Measurements from ENCODE around the gene MGAT4B. TPM values are rescaled to one million over a fixed set of nuclear protein-coding genes. Genes with fewer than 3 reads are reported as not detected.

MGAT4B gene
- total RNA-seq, 1 experiment from 2014 or later, result 148 TPM

- CTCF ChIA-PET, result no interaction called here
- Histone ChIP-seq H3K4me2 (ENCODE audit: low read length) (no peak overlapping the region), H3K9me2 (ENCODE audit: insufficient read depth) (no peaks in the 10 kb centered on the region), H3K4me3 (replicated peaks in 1 of 2; ENCODE audit: low read depth in 1 of 2, low read length in 2 of 2) (no peak overlapping the region), H2AFZ (ENCODE audit: low read depth, low read length, poor library complexity, severe bottlenecking) (no peak overlapping the region), H3K4me1 (ENCODE audit: control insufficient read depth in 1 of 2, insufficient read depth in 2 of 2, low read length in 2 of 2) (peaks cover 11 to 32% of the 10 kb centered on the region in 2 experiments), H3K27me3 (ENCODE audit: insufficient read depth, low read length) (no peaks in the 10 kb centered on the region), H3K9me3 (ENCODE audit: control insufficient read depth in 1 of 2, insufficient read depth in 1 of 2, low read depth in 1 of 2, low read length in 2 of 2) (no peaks in the 10 kb centered on the region), H3K27ac (ENCODE audit: low read depth, low read length) (no peak overlapping the region), H3K36me3 (ENCODE audit: control insufficient read depth in 1 of 2, insufficient read depth in 2 of 2, low read length in 2 of 2) (peaks cover 17 to 19% of the 10 kb centered on the region in 2 experiments; a peak in 3 of 4 replicates), H4K20me1 (ENCODE audit: insufficient read depth) (peaks cover 9% of the 10 kb centered on the region; the same call in 1 of the 2 replicates), H3K9ac (ENCODE audit: low read length) (no peak overlapping the region), H3K79me2 (ENCODE audit: insufficient read depth, low read length) (peaks cover 68% of the 10 kb centered on the region)
- intact Hi-C loops (cut with micrococcal nuclease), result loop anchor here (10.0 kb wide), 1 partner anchor 219 kb away; no protein-coding TSS in a partner anchor
- ATAC-seq (no peak), DNase-seq (ENCODE audit: low read depth, low spot score) (no peak)
- RAD21 ChIA-PET (ENCODE audit: low non-redundant PET in 1 of 2, low total read pairs in 2 of 2, uncharacterized antibody in 2 of 2, unreplicated experiment in 2 of 2), result no interaction called here
- TF ChIP-seq SRF (IDR thresholded peaks at IDR 0.05; ENCODE audit: low read depth) (no peak), EGR1 (IDR thresholded peaks at IDR 0.05; ENCODE audit: low read depth) (no peak), ZBTB33 (IDR thresholded peaks at IDR 0.05; ENCODE audit: extremely low read depth, insufficient replicate concordance, low read length) (no peak), ZNF274 (IDR thresholded peaks at IDR 0.05; ENCODE audit: low read depth, low read length) (no peak)
- BruUV-seq (replicated peaks), result no TSS peak
- POLR2A ChIA-PET, result no interaction called here
These were observed 41.3 kb downstream of the MGAT4B start for GRCh38 chr5:179765400-179765799.

- no peak for ATAC-seq
- no peaks in the 10 kb centered on the region for H3K9me3 ChIP-seq (ENCODE audit: control insufficient read depth in 1 of 2, insufficient read depth in 1 of 2, low read depth in 1 of 2, low read length in 2 of 2)
- H3K27ac ChIP-seq (ENCODE audit: low read depth, low read length), result no peak overlapping the region
- RAD21 ChIA-PET (ENCODE audit: low non-redundant PET in 1 of 2, low total read pairs in 2 of 2, uncharacterized antibody in 2 of 2, unreplicated experiment in 2 of 2), result no interaction called here
- DNase-seq (ENCODE audit: low read depth, low spot score), result no peak
- no peak overlapping the region for H3K4me3 ChIP-seq (replicated peaks in 1 of 2; ENCODE audit: low read depth in 1 of 2, low read length in 2 of 2)
- intact Hi-C loops (cut with micrococcal nuclease), result loop anchor here (10.0 kb wide), 1 partner anchor 221 kb away; no protein-coding TSS in a partner anchor
- no peak overlapping the region for H3K4me2 ChIP-seq (ENCODE audit: low read length)
- H3K9me2 ChIP-seq (ENCODE audit: insufficient read depth), result no peaks in the 10 kb centered on the region
- BruUV-seq (replicated peaks), result no TSS peak
- H4K20me1 ChIP-seq (ENCODE audit: insufficient read depth), result peaks cover 9% of the 10 kb centered on the region; the same call in 1 of the 2 replicates
- no peak overlapping the region for H2AFZ ChIP-seq (ENCODE audit: low read depth, low read length, poor library complexity, severe bottlenecking)
- POLR2A ChIA-PET, result no interaction called here
- H3K36me3 ChIP-seq (ENCODE audit: control insufficient read depth in 1 of 2, insufficient read depth in 2 of 2, low read length in 2 of 2), result peaks cover 16 to 17% of the 10 kb centered on the region in 2 experiments; a peak in 3 of 4 replicates
- peaks cover 11 to 45% of the 10 kb centered on the region in 2 experiments for H3K4me1 ChIP-seq (ENCODE audit: control insufficient read depth in 1 of 2, insufficient read depth in 2 of 2, low read length in 2 of 2)
- peaks cover 81% of the 10 kb centered on the region for H3K79me2 ChIP-seq (ENCODE audit: insufficient read depth, low read length)
- CTCF ChIA-PET, result interaction anchor here (1.5 to 1.7 kb wide), 2 partner anchors 8 to 16 kb away, joined by 3 to 6 read pairs; no protein-coding TSS in a partner anchor
- H3K9ac ChIP-seq (ENCODE audit: low read length), result no peak overlapping the region
- H3K27me3 ChIP-seq (ENCODE audit: insufficient read depth, low read length), result no peaks in the 10 kb centered on the region
- TF ChIP-seq YY1 (IDR thresholded peaks at IDR 0.05; ENCODE audit: extremely low read depth, insufficient replicate concordance, low read depth, low read length) (no peak), MAX (IDR thresholded peaks at IDR 0.05) (no peak), CEBPB (IDR thresholded peaks at IDR 0.05; ENCODE audit: low read depth) (no peak), ZFX (IDR thresholded peaks at IDR 0.05) (no peak), RAD21 (IDR thresholded peaks at IDR 0.05; ENCODE audit: low read depth) (no peak), CTCF (IDR thresholded peaks at IDR 0.05 in 2 of 3, conservative IDR thresholded peaks at IDR 0.05 in 1 of 3; ENCODE audit: borderline replicate concordance in 1 of 3, insufficient read depth in 1 of 3, low read depth in 2 of 3, low read length in 2 of 3) (no peak), EZH2phosphoT487 (IDR thresholded peaks at IDR 0.05; ENCODE audit: borderline replicate concordance) (no peak), FOSL1 (IDR thresholded peaks at IDR 0.05; ENCODE audit: low read depth) (no peak), ELF1 (IDR thresholded peaks at IDR 0.05; ENCODE audit: borderline replicate concordance, low read depth) (no peak), CBX3 (IDR thresholded peaks at IDR 0.05; ENCODE audit: low read depth) (no peak)
These were observed 42.6 kb downstream of the MGAT4B start for GRCh38 chr5:179764056-179764455.

Measured in HCT116 (cell line).